ENCODE measurements around the gene FRY.

Gene FRY

GRCh38 chr13:32247887-32248286, 216.3 kb downstream of the FRY start:
- TF ChIP-seq FOXM1 (IDR thresholded peaks at IDR 0.05; ENCODE audit: borderline replicate concordance, low read depth), result no peak
- TF ChIP-seq MAX (IDR thresholded peaks at IDR 0.05), result no peak
- TF ChIP-seq USF1 (IDR thresholded peaks at IDR 0.05), result no peak
- no peak for TF ChIP-seq EP300 (IDR thresholded peaks at IDR 0.05; ENCODE audit: borderline replicate concordance)
- TF ChIP-seq TAF1 (IDR thresholded peaks at IDR 0.05; ENCODE audit: low read depth), result no peak
- TF ChIP-seq EGR1 (IDR thresholded peaks at IDR 0.05), result no peak
- no peak for TF ChIP-seq CREB1 (IDR thresholded peaks at IDR 0.05; ENCODE audit: low read depth)
- no peak for TF ChIP-seq ZBTB7A (IDR thresholded peaks at IDR 0.05; ENCODE audit: low read depth)
- TF ChIP-seq TEAD4 (IDR thresholded peaks at IDR 0.05), result no peak
- no peak for TF ChIP-seq RAD21 (IDR thresholded peaks at IDR 0.05; ENCODE audit: low read depth)
- TF ChIP-seq CEBPB (IDR thresholded peaks at IDR 0.05), result no peak
- no peak for TF ChIP-seq YY1 (IDR thresholded peaks at IDR 0.05; ENCODE audit: low read depth)
- TF ChIP-seq NFIC (IDR thresholded peaks at IDR 0.05), result no peak
- TF ChIP-seq TCF12 (IDR thresholded peaks at IDR 0.05; ENCODE audit: low read depth), result no peak
- TF ChIP-seq REST (IDR thresholded peaks at IDR 0.05; ENCODE audit: low read depth), result no peak

- no peak for TF ChIP-seq TAF1 (IDR thresholded peaks at IDR 0.05; ENCODE audit: low read depth)
- no peak for TF ChIP-seq NFIC (IDR thresholded peaks at IDR 0.05)
- TF ChIP-seq EP300 (IDR thresholded peaks at IDR 0.05; ENCODE audit: borderline replicate concordance), result no peak
Measured at GRCh38 chr13:32248801-32249200, 217.2 kb downstream of the FRY start.

GRCh38 chr13:32252812-32253438, 221.4 kb downstream of the FRY start:
- TF ChIP-seq CEBPB (IDR thresholded peaks at IDR 0.05), result no peak
- no peak for TF ChIP-seq TAF1 (IDR thresholded peaks at IDR 0.05; ENCODE audit: low read depth)
- TF ChIP-seq CREB1 (IDR thresholded peaks at IDR 0.05; ENCODE audit: low read depth), result no peak
- TF ChIP-seq TEAD4 (IDR thresholded peaks at IDR 0.05), result no peak
- TF ChIP-seq USF1 (IDR thresholded peaks at IDR 0.05), result no peak
- TF ChIP-seq RAD21 (IDR thresholded peaks at IDR 0.05; ENCODE audit: low read depth), result no peak
- TF ChIP-seq YY1 (IDR thresholded peaks at IDR 0.05; ENCODE audit: low read depth), result no peak
- no peak for TF ChIP-seq ZBTB7A (IDR thresholded peaks at IDR 0.05; ENCODE audit: low read depth)
- no peak for TF ChIP-seq EP300 (IDR thresholded peaks at IDR 0.05; ENCODE audit: borderline replicate concordance)

GRCh38 chr13:32253911-32254399, 222.4 kb downstream of the FRY start:
- no peak for TF ChIP-seq FOXM1 (IDR thresholded peaks at IDR 0.05; ENCODE audit: borderline replicate concordance, low read depth)
- no peak for TF ChIP-seq TCF12 (IDR thresholded peaks at IDR 0.05; ENCODE audit: low read depth)
- TF ChIP-seq NFIC (IDR thresholded peaks at IDR 0.05), result no peak
- no peak for TF ChIP-seq EGR1 (IDR thresholded peaks at IDR 0.05)
- TF ChIP-seq TEAD4 (IDR thresholded peaks at IDR 0.05), result no peak
- no peak for TF ChIP-seq MAX (IDR thresholded peaks at IDR 0.05)
- no peak for TF ChIP-seq EP300 (IDR thresholded peaks at IDR 0.05; ENCODE audit: borderline replicate concordance)
- TF ChIP-seq YY1 (IDR thresholded peaks at IDR 0.05; ENCODE audit: low read depth), result no peak

- no peak for TF ChIP-seq USF1 (IDR thresholded peaks at IDR 0.05)
- no peak for TF ChIP-seq EGR1 (IDR thresholded peaks at IDR 0.05)
- TF ChIP-seq CREB1 (IDR thresholded peaks at IDR 0.05; ENCODE audit: low read depth), result no peak
- TF ChIP-seq REST (IDR thresholded peaks at IDR 0.05; ENCODE audit: low read depth), result no peak
- no peak for TF ChIP-seq RAD21 (IDR thresholded peaks at IDR 0.05; ENCODE audit: low read depth)
- no peak for TF ChIP-seq TCF12 (IDR thresholded peaks at IDR 0.05; ENCODE audit: low read depth)
- no peak for TF ChIP-seq TEAD4 (IDR thresholded peaks at IDR 0.05)
- no peak for TF ChIP-seq EP300 (IDR thresholded peaks at IDR 0.05; ENCODE audit: borderline replicate concordance)
- TF ChIP-seq NFIC (IDR thresholded peaks at IDR 0.05), result no peak
- no peak for TF ChIP-seq MAX (IDR thresholded peaks at IDR 0.05)
- no peak for TF ChIP-seq TAF1 (IDR thresholded peaks at IDR 0.05; ENCODE audit: low read depth)
- no peak for TF ChIP-seq FOXM1 (IDR thresholded peaks at IDR 0.05; ENCODE audit: borderline replicate concordance, low read depth)
- TF ChIP-seq YY1 (IDR thresholded peaks at IDR 0.05; ENCODE audit: low read depth), result no peak
- no peak for TF ChIP-seq CEBPB (IDR thresholded peaks at IDR 0.05)
- no peak for TF ChIP-seq ZBTB7A (IDR thresholded peaks at IDR 0.05; ENCODE audit: low read depth)
Measured at GRCh38 chr13:32254416-32254815, 222.8 kb downstream of the FRY start.
